Measurements from ENCODE around the gene OMD. TPM values are rescaled to one million over a fixed set of nuclear protein-coding genes. Genes with fewer than 3 reads are reported as not detected.

OMD gene
- total RNA-seq, 1 donor from 2014 or later = not detected

DNA sequence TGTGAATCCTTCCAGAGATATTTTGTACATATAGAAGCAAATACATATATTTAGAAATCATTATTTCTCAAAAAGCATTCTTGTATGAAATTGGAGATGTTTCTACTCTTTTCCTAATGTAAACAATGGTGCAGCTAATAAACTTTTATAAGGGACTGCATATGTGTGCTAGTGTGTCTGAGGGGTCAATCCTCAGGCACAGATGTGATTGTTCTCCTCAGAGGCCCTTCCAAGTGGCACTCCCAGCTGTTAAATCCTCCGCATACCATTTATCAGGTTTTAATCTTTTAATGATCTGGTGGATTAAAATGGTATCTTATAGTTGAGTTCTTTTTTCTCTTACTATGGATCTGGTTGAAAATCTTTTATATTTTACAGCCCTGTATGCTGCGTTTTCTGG is 5.6 kb upstream of the OMD start:
- no peak overlapping the region for H3K4me3 Mint-ChIP-seq
- no peaks in the 10 kb centered on the region for H3K27me3 Mint-ChIP-seq (ENCODE audit: low read depth)
- no peak for DNase-seq (ENCODE audit: low read depth, low spot score)
- peaks cover 8% of the 10 kb centered on the region for H3K4me1 Mint-ChIP-seq
- no peak overlapping the region for H3K27ac Mint-ChIP-seq (ENCODE audit: unreplicated experiment)
- no peaks in the 10 kb centered on the region for H3K36me3 Mint-ChIP-seq (ENCODE audit: low read depth)
- no peaks in the 10 kb centered on the region for H3K9me3 Mint-ChIP-seq
- no peak for TF ChIP-seq CTCF (conservative IDR thresholded peaks at IDR 0.05)

DNA sequence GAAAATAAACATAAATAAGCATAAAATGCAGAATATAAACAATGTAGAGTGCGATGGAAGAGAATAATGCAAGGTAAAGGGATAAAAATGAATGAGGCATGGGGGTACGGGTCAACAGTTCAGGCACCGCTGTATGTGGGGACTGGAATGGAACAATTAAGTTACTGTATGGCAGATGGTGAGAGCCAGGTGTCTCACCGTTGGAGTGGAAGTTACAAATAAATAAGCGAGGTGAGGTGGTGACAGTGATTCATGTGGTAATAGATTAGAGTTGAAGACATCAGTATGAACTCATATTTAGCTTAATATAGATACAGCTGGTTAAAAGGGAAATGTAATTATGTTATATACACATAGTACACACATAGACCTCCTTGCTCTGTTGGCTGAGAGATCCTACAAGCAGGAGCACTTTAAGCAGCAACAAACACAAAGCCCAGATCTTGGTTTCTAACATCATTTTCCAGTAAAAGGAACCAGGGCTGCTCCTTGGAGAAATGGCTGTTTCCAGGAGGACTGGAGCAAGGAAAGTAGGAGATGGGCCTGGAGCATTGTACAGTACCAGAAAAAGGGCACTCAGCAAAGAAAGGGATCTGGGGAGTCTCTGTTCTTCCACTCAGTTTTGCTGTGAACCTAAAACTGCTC is 2.4 kb upstream of the OMD start:
- no peak for DNase-seq (ENCODE audit: low read depth, low spot score)
- Mint-ChIP-seq H3K9me3 (no peaks in the 10 kb centered on the region), H3K36me3 (ENCODE audit: low read depth) (no peaks in the 10 kb centered on the region), H3K4me3 (no peak overlapping the region), H3K4me1 (peaks cover 8% of the 10 kb centered on the region), H3K27ac (ENCODE audit: unreplicated experiment) (no peak overlapping the region), H3K27me3 (ENCODE audit: low read depth) (no peaks in the 10 kb centered on the region)
- TF ChIP-seq CTCF (conservative IDR thresholded peaks at IDR 0.05) = no peak

- Mint-ChIP-seq H3K27me3 (ENCODE audit: low read depth) (no peaks in the 10 kb centered on the region), H3K27ac (ENCODE audit: unreplicated experiment) (no peak overlapping the region), H3K4me1 (peaks cover 8% of the 10 kb centered on the region), H3K9me3 (no peaks in the 10 kb centered on the region), H3K36me3 (ENCODE audit: low read depth) (no peaks in the 10 kb centered on the region), H3K4me3 (no peak overlapping the region)
- DNase-seq (ENCODE audit: low read depth, low spot score) = no peak
- TF ChIP-seq CTCF (conservative IDR thresholded peaks at IDR 0.05) = no peak
Measured at GRCh38 chr9:92425474-92425873, 1.2 kb upstream of the OMD start.

DNA sequence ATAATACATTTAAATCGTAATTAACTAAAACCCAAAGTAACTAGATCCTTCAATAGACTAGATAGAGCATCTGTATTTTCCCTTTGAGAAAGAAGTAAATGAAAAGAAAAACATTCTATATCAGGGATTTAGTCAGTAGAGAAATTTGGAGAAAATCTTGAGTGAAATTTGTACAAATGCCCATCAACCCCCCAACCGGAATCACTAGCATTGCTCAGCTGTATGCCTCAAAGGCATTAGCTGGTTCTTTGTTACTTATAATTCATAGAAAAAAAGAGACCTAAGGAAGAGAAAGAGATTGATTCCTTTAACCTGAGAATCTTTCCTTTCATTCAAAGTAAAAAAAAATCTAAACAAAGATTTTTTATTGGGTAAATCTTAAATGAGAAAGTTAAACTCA is 659 bp downstream of the OMD start:
- H3K27ac Mint-ChIP-seq (ENCODE audit: unreplicated experiment) = no peak overlapping the region

DNA sequence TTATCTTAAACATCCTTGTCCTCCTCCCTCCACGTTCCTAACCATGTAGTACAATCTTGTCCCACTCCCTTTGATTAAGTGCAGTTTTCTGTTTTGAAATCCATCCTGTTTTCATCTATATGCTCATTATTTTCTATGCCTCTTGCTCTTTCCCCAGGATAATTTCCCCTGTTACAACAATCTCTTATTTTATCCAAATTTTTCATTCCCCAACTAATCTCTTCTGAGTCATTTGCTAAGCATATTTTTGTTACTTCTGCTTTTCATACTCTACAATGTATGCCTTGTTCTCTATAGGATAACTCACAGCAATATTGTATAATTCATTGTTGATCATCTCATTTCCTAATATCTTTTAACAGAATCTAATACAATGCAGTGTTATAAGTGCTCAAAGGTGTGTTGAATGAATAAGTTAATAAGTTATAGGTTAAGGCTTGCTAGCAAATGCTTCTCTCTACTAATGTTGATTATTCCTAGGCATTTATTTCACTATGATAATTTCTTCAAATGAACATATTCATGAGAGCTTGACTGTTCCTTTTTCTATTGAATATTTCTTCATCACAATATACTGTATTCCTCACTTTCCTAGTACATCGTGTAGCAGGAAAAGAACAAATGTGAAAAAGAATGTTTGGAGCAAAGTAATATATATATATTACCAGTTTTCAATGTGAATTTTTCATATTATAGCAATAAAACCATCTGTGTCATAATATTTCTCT is 1.5 kb downstream of the OMD start:
- no peaks in the 10 kb centered on the region for H3K36me3 Mint-ChIP-seq (ENCODE audit: low read depth)
- no peak for TF ChIP-seq CTCF (conservative IDR thresholded peaks at IDR 0.05)
- no peak overlapping the region for H3K27ac Mint-ChIP-seq (ENCODE audit: unreplicated experiment)
- no peak for DNase-seq (ENCODE audit: low read depth, low spot score)
- no peaks in the 10 kb centered on the region for H3K9me3 Mint-ChIP-seq
- H3K4me1 Mint-ChIP-seq = peaks cover 8% of the 10 kb centered on the region
- no peaks in the 10 kb centered on the region for H3K27me3 Mint-ChIP-seq (ENCODE audit: low read depth)
- H3K4me3 Mint-ChIP-seq = no peak overlapping the region

More for the DNA sequence above, 659 bp downstream of the OMD start:
- no peak overlapping the region for H3K4me3 Mint-ChIP-seq
- peaks cover 8% of the 10 kb centered on the region for H3K4me1 Mint-ChIP-seq
- no peak for DNase-seq (ENCODE audit: low read depth, low spot score)
- no peaks in the 10 kb centered on the region for H3K27me3 Mint-ChIP-seq (ENCODE audit: low read depth)
- TF ChIP-seq CTCF (conservative IDR thresholded peaks at IDR 0.05) = no peak
- H3K36me3 Mint-ChIP-seq (ENCODE audit: low read depth) = no peaks in the 10 kb centered on the region
- no peaks in the 10 kb centered on the region for H3K9me3 Mint-ChIP-seq

All from neural crest cell (in vitro differentiated cells).